GM12865 (cell line): ENCODE results near the gene PDE4D.

Source experiments
- DNase-seq: peaks from one replicate; pipeline ENCODE4 v3.0.0; 2010; ENCODE audit warnings: low read depth
- H3K4me3 ChIP-seq: 2 replicates; pipeline ENCODE4 v1.5.1; 2011; ENCODE audit warnings: mild to moderate bottlenecking, low read depth, low read length, control low read depth
- CTCF ChIP-seq: IDR thresholded peaks from 2 replicates; pipeline ENCODE4 v1.5.1; 2011; ENCODE audit warnings: low read length, control low read depth, low read depth, inconsistent platforms; ENCODE audit not compliant: insufficient read depth; ENCODE audit errors: missing control alignments

The PDE4D gene

GRCh38 chr5:59393585-59394420, 499.7 kb downstream of the PDE4D start:
- H3K4me3 ChIP-seq, result no peak overlapping the region
- TF ChIP-seq CTCF, result no peak
- peak; percentile 1 for DNase-seq

- no peak for TF ChIP-seq CTCF
- no peak for DNase-seq
These were observed 501.9 kb downstream of the PDE4D start for GRCh38 chr5:59391576-59391975.

GRCh38 chr5:59390989-59391388, 502.5 kb downstream of the PDE4D start:
- no peak for TF ChIP-seq CTCF
- no peak for DNase-seq
- no peak overlapping the region for H3K4me3 ChIP-seq

More at GRCh38 chr5:59391576-59391975, 501.9 kb downstream of the PDE4D start:
- H3K4me3 ChIP-seq, result no peak overlapping the region

GRCh38 chr5:59390074-59390659, 503.4 kb downstream of the PDE4D start:
- DNase-seq, result peak; percentile 28
- peak; percentile 26 for TF ChIP-seq CTCF
- H3K4me3 ChIP-seq, result no peak overlapping the region

GRCh38 chr5:59387127-59387526, 506.4 kb downstream of the PDE4D start:
- no peak for DNase-seq
- no peak overlapping the region for H3K4me3 ChIP-seq
- TF ChIP-seq CTCF, result no peak

GRCh38 chr5:59385700-59386099, 507.8 kb downstream of the PDE4D start:
- H3K4me3 ChIP-seq, result no peak overlapping the region
- DNase-seq, result no peak
- no peak for TF ChIP-seq CTCF
